Measurements from ENCODE around the gene ACYP1.
A peak's percentile ranks its signal among the peaks of the same experiment; 100 is the strongest.

ACYP1 gene

GRCh38 chr14:75063491-75064204, at the start of gene ACYP1:
Gene ACYP1, minus strand, starts transcription at chr14:75064024. Its CDS starts 471 bp downstream, at chr14:75063553.
- peak; percentile 75 to 78 for DNase-seq (ENCODE audit: low read depth in 2 of 2, low spot score in 1 of 2)

GRCh38 chr14:75109877-75110276, 46.1 kb upstream of the ACYP1 start:
- no peak for DNase-seq (ENCODE audit: low read depth in 2 of 2, low spot score in 1 of 2)

GRCh38 chr14:75107186-75107585, 43.4 kb upstream of the ACYP1 start:
- DNase-seq (ENCODE audit: low read depth in 2 of 2, low spot score in 1 of 2) = no peak

- DNase-seq (ENCODE audit: low read depth in 2 of 2, low spot score in 1 of 2) = no peak
Observed at GRCh38 chr14:75101491-75101890, 37.7 kb upstream of the ACYP1 start.

GRCh38 chr14:75098682-75099081, 34.9 kb upstream of the ACYP1 start:
- DNase-seq (ENCODE audit: low read depth in 2 of 2, low spot score in 1 of 2) = no peak

GRCh38 chr14:75098212-75098611, 34.4 kb upstream of the ACYP1 start:
- no peak for DNase-seq (ENCODE audit: low read depth in 2 of 2, low spot score in 1 of 2)

GRCh38 chr14:75096959-75097358, 33.1 kb upstream of the ACYP1 start:
- DNase-seq (ENCODE audit: low read depth in 2 of 2, low spot score in 1 of 2) = no peak

GRCh38 chr14:75095690-75096089, 31.9 kb upstream of the ACYP1 start:
- DNase-seq (ENCODE audit: low read depth in 2 of 2, low spot score in 1 of 2) = no peak

- no peak for DNase-seq (ENCODE audit: low read depth in 2 of 2, low spot score in 1 of 2)
Observed at GRCh38 chr14:75094896-75095295, 31.1 kb upstream of the ACYP1 start.

- DNase-seq (ENCODE audit: low read depth in 2 of 2, low spot score in 1 of 2) = no peak
Observed at GRCh38 chr14:75092698-75093097, 28.9 kb upstream of the ACYP1 start.

GRCh38 chr14:75091251-75091650, 27.4 kb upstream of the ACYP1 start:
- DNase-seq (ENCODE audit: low read depth in 2 of 2, low spot score in 1 of 2) = no peak

- no peak for DNase-seq (ENCODE audit: low read depth in 2 of 2, low spot score in 1 of 2)
Observed at GRCh38 chr14:75090353-75090752, 26.5 kb upstream of the ACYP1 start.

- DNase-seq (ENCODE audit: low read depth in 2 of 2, low spot score in 1 of 2) = no peak
Observed at GRCh38 chr14:75088566-75089373, 24.9 kb upstream of the ACYP1 start.

GRCh38 chr14:75088153-75088552, 24.3 kb upstream of the ACYP1 start:
- no peak for DNase-seq (ENCODE audit: low read depth in 2 of 2, low spot score in 1 of 2)

- no peak for DNase-seq (ENCODE audit: low read depth in 2 of 2, low spot score in 1 of 2)
Observed at GRCh38 chr14:75084513-75084912, 20.7 kb upstream of the ACYP1 start.

- DNase-seq (ENCODE audit: low read depth in 2 of 2, low spot score in 1 of 2) = no peak
Observed at GRCh38 chr14:75083271-75083670, 19.4 kb upstream of the ACYP1 start.

GRCh38 chr14:75081660-75082229, 17.9 kb upstream of the ACYP1 start:
- no peak for DNase-seq (ENCODE audit: low read depth in 2 of 2, low spot score in 1 of 2)

GRCh38 chr14:75079521-75079920, 15.7 kb upstream of the ACYP1 start:
- no peak for DNase-seq (ENCODE audit: low read depth in 2 of 2, low spot score in 1 of 2)

GRCh38 chr14:75077794-75078193, 14.0 kb upstream of the ACYP1 start:
- DNase-seq (ENCODE audit: low read depth in 2 of 2, low spot score in 1 of 2) = no peak

GRCh38 chr14:75070383-75070782, 6.6 kb upstream of the ACYP1 start:
- no peak for DNase-seq (ENCODE audit: low read depth in 2 of 2, low spot score in 1 of 2)

GRCh38 chr14:75069811-75070145, 6.0 kb upstream of the ACYP1 start:
- DNase-seq (ENCODE audit: low read depth in 2 of 2, low spot score in 1 of 2) = no peak

- DNase-seq (ENCODE audit: low read depth in 2 of 2, low spot score in 1 of 2) = peak; percentile 10 to 28
Observed at GRCh38 chr14:75069121-75069810, 5.4 kb upstream of the ACYP1 start, which contains the start of gene ZC2HC1C. Gene ZC2HC1C, plus strand, starts transcription at chr14:75069641. Its CDS starts 933 bp downstream, at chr14:75070574.
